Activated naive CD4-positive, alpha-beta T cell treated with Interleukin-2 at 50 U/mL for 16 hours (primary cell): ENCODE results near the gene SPPL3.
"Not testable (repeated sequence)": the region's sequence is repeated elsewhere in the genome, so short reads cannot be mapped to it uniquely, and the experiment has no call there.

Source experiments
- DNase-seq: peaks from one replicate; pipeline ENCODE4 v3.0.0-alpha.2; 2020

The SPPL3 gene

GRCh38 chr12:120904197-120904773 lies at the start of gene SPPL3:
Gene SPPL3, minus strand, starts transcription at chr12:120904358. Its CDS starts 491 bp downstream, at chr12:120903867.
- DNase-seq: peak; percentile 93

GRCh38 chr12:120950807-120951206 lies 46.6 kb upstream of the SPPL3 start:
- no peak for DNase-seq

GRCh38 chr12:120950260-120950799 lies 46.2 kb upstream of the SPPL3 start:
- not testable (repeated sequence) for DNase-seq

- DNase-seq: not testable (repeated sequence)
Measured at GRCh38 chr12:120945516-120945915, 41.4 kb upstream of the SPPL3 start.

- DNase-seq: peak; percentile 71
Measured at GRCh38 chr12:120944645-120945217, 40.6 kb upstream of the SPPL3 start.

- DNase-seq: no peak
Measured at GRCh38 chr12:120943482-120943881, 39.3 kb upstream of the SPPL3 start.

GRCh38 chr12:120941846-120942405 lies 37.8 kb upstream of the SPPL3 start:
- no peak for DNase-seq

- DNase-seq: no peak
Measured at GRCh38 chr12:120941412-120941811, 37.3 kb upstream of the SPPL3 start.

GRCh38 chr12:120940799-120941198 lies 36.6 kb upstream of the SPPL3 start:
- DNase-seq: no peak

- no peak for DNase-seq
Measured at GRCh38 chr12:120940006-120940405, 35.8 kb upstream of the SPPL3 start.

GRCh38 chr12:120939523-120939922 lies 35.4 kb upstream of the SPPL3 start:
- no peak for DNase-seq

- no peak for DNase-seq
Measured at GRCh38 chr12:120938496-120938895, 34.3 kb upstream of the SPPL3 start.

- DNase-seq: no peak
Measured at GRCh38 chr12:120936197-120936596, 32.0 kb upstream of the SPPL3 start.

- no peak for DNase-seq
Measured at GRCh38 chr12:120933786-120934185, 29.6 kb upstream of the SPPL3 start.

- DNase-seq: no peak
Measured at GRCh38 chr12:120932956-120933526, 28.9 kb upstream of the SPPL3 start.

- no peak for DNase-seq
Measured at GRCh38 chr12:120932058-120932457, 27.9 kb upstream of the SPPL3 start.

- DNase-seq: no peak
Measured at GRCh38 chr12:120930032-120930431, 25.9 kb upstream of the SPPL3 start.

GRCh38 chr12:120928864-120929652 lies 24.9 kb upstream of the SPPL3 start:
- no peak for DNase-seq

GRCh38 chr12:120925740-120926563 lies 21.8 kb upstream of the SPPL3 start:
- no peak for DNase-seq

- no peak for DNase-seq
Measured at GRCh38 chr12:120922279-120922678, 18.1 kb upstream of the SPPL3 start.

GRCh38 chr12:120921637-120922036 lies 17.5 kb upstream of the SPPL3 start:
- DNase-seq: no peak

GRCh38 chr12:120920178-120920577 lies 16.0 kb upstream of the SPPL3 start:
- no peak for DNase-seq
